Right cardiac atrium (tissue), 5 donors: ENCODE results near the gene NR3C1. TPM values are rescaled to one million over a fixed set of nuclear protein-coding genes. Genes with fewer than 3 reads are reported as not detected.
A peak's percentile ranks its signal among the peaks of the same experiment; 100 is the strongest.

Experiments used
- ATAC-seq, 2 donors: fragments of 200-7000 bp; cut with Tn5 transposase; one replicate each; pipeline versions ENCODE4 v1.8.0 to v1.9.1; 2020; ENCODE audit warnings: moderate library complexity in 2 of 2, mild to moderate bottlenecking in 1 of 2
- DNase-seq, 3 donors: peaks; one replicate each; pipeline ENCODE4 v3.0.0-alpha.2; 2020
- H3K27ac ChIP-seq: one replicate; pipeline ENCODE4 v1.5.1; 2013; ENCODE audit warnings: mild to moderate bottlenecking, low read length, control low read depth, moderate library complexity
- H3K27me3 ChIP-seq: one replicate; pipeline ENCODE4 v1.6.1; 2013; ENCODE audit not compliant: control insufficient read depth, insufficient read depth
- H3K4me1 ChIP-seq: one replicate; pipeline ENCODE4 v1.6.1; 2013; ENCODE audit warnings: low read length; ENCODE audit not compliant: control insufficient read depth, insufficient read depth
- H3K4me3 ChIP-seq: one replicate; pipeline ENCODE4 v1.5.1; 2013; ENCODE audit warnings: low read length, control low read depth
- H3K9me3 ChIP-seq: one replicate; pipeline ENCODE4 v1.6.1; 2013; ENCODE audit warnings: low read length; ENCODE audit not compliant: control insufficient read depth
- WGBS: extraction: QIAGEN DNeasy Blood & Tissue Kit; methylation state at CpG from one replicate; pipeline ENCODE4 v1.1.7; 2013; 5-methylcytosine and 5-hydroxymethylcytosine counted together
- intact Hi-C, 4 donors: fragments of 100-400 bp; cut with DNase I; formaldehyde crosslinking; loops; one replicate each; pipeline versions ENCODE4 v1.11.0 to v1.14.0; 2022 to 2023
- polyA plus RNA-seq: library from polyadenylated mRNA; stranded (reverse); fragments of 200-250 nt; gene quantifications from one replicate; pipeline ENCODE4 v1.2.3, GENCODE V29; 2013
- total RNA-seq, 4 donors: library from RNA; stranded (reverse); fragmentation: NEBNext Ultra II Directional; extraction: Animal tissue kit (Norgen Biotek cat#: 25700); gene quantifications; one replicate each; pipeline ENCODE4 v1.2.1, GENCODE V29; 2021
- donor health status: healthy with polysubstance abuse.
- donor health status: DM: no; HTN: yes; CAD: no.
- donor health status: DM: no; HTN: no; CAD: no.
- donor health status: DM: no; HTN: yes; CAD: no; lungs with severe emphysema.
- donor health status: DM: yes; HTN: yes; CAD: no.

The NR3C1 gene
- total and polyA plus RNA-seq, 5 donors = 16.5 to 66.5 (median 49.9) TPM

- DNase-seq (no peak), ATAC-seq (no peak)
- Histone ChIP-seq H3K9me3 (no peaks in the 10 kb centered on the region), H3K27ac (no peak overlapping the region), H3K4me1 (peaks cover 2% of the 10 kb centered on the region), H3K27me3 (no peaks in the 10 kb centered on the region), H3K4me3 (no peak overlapping the region)
- intact Hi-C loops = no loop called here
- WGBS = 88% methylated on average over 2 of the region's 2 CpGs
Observed at GRCh38 chr5:143359869-143360268, 43.6 kb downstream of the NR3C1 start.

DNA sequence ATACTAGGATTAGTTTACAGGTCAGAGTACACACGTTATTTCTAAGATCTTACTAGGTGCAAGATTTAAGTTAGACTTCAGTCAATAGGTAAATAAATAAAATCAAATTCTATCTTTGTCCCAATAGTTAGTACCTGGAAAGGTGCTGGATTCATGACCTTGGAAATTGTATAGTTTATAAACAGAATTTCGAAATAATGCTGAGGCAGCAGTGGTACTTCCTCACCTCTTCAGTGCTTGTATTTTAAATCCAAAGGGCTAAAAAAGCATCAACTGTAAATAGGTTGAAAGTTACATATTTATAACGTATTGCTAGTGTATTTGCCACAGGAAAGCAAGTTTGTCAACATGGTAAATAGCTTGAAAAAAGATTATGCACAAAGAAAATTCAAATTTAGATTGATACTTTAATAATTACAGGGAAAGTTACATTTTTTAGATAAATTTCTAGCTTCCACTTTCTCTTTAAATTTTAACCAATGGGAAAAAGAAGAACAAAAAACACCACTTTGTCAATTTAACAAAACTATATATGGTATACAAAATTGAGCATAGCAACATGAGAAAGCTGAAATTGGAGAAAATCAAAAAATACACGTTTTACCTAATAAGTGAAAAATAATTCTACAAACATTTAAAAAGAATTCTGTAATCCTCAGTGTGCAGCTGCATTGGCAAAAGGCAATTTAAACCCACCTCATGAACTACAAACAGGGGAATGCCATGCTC is 46.5 kb downstream of the NR3C1 start:
- H3K4me1 ChIP-seq = peaks cover 5% of the 10 kb centered on the region
- intact Hi-C loops = no loop called here

DNA sequence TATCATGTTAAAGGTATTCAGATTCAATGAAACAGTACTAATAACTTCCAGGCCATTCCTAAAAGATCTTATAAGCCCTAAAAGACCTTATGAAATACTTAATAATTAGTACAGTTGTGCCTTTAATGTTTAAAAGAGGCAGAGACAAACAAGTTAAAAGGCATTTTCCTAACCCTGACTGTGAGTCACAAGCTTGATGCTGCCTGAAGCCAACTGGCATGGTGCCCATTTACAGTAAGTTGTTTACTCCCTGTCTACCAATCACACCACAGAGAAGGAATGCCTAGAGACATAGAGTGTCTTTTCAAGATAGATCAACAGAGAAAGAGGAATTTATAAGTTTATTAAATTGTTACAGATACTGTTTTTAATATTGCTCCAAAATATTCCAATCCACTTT is 47.8 kb downstream of the NR3C1 start:
- H3K4me3 ChIP-seq = no peak overlapping the region

More for the DNA sequence above, 46.5 kb downstream of the NR3C1 start:
- WGBS = 61% methylated on average over 4 of the region's 4 CpGs
- Histone ChIP-seq H3K4me3 (no peak overlapping the region), H3K27me3 (no peaks in the 10 kb centered on the region), H3K27ac (no peak overlapping the region), H3K9me3 (no peaks in the 10 kb centered on the region)
- ATAC-seq (no peak), DNase-seq (no peak)

DNA sequence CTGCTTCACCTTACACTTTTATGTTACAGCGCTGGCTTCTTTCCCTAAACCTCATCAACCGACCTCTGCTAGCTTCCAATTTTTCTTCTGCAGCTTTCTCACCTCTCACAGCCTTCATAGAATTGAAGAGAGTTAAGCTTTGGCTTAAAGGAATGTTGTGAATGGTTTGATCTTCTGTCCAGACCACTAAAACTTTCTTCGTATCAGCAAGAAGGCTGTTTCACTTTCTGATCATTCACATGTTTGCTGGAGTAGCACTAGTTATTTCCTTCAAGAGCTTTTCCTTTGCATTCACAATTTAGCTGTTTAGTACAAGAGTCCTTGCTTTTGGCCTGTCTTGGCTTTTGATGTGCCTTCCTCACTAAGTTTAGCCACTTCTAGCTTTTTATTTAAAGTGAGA is 49.5 kb downstream of the NR3C1 start:
- intact Hi-C loops = no loop called here
- no peak for ATAC-seq
- DNase-seq = no peak
- Histone ChIP-seq H3K4me1 (peaks cover 10% of the 10 kb centered on the region), H3K9me3 (no peaks in the 10 kb centered on the region), H3K27me3 (no peaks in the 10 kb centered on the region), H3K27ac (no peak overlapping the region), H3K4me3 (no peak overlapping the region)
- 47% methylated on average over 3 of the region's 3 CpGs for WGBS

More for the DNA sequence above, 47.8 kb downstream of the NR3C1 start:
- Histone ChIP-seq H3K27me3 (no peaks in the 10 kb centered on the region), H3K27ac (no peak overlapping the region), H3K4me1 (peaks cover 6% of the 10 kb centered on the region), H3K9me3 (no peaks in the 10 kb centered on the region)
- ATAC-seq (peak; percentile 80 to 83), DNase-seq (peak; percentile 56 to 71 (median 59))
- intact Hi-C loops = no loop called here

- Histone ChIP-seq H3K27me3 (no peaks in the 10 kb centered on the region), H3K4me1 (peaks cover 13% of the 10 kb centered on the region), H3K4me3 (no peak overlapping the region), H3K27ac (no peak overlapping the region), H3K9me3 (no peaks in the 10 kb centered on the region)
- no peak for ATAC-seq
- intact Hi-C loops = no loop called here
- DNase-seq = no peak
- 37% methylated on average over 1 of the region's 1 CpG for WGBS
Observed at GRCh38 chr5:143352691-143353090, 50.8 kb downstream of the NR3C1 start.

- H3K4me3 ChIP-seq = no peak overlapping the region
- no peak for DNase-seq
- peak in 1 of 2 donors; percentile 66 for ATAC-seq
- H3K27ac ChIP-seq = peak overlapping the region; percentile 74
- whole genome bisulfite sequencing = 68% methylated on average over 3 of the region's 3 CpGs
- no peaks in the 10 kb centered on the region for H3K27me3 ChIP-seq
- peaks cover 15% of the 10 kb centered on the region for H3K4me1 ChIP-seq
- intact Hi-C loops = no loop called here
- no peaks in the 10 kb centered on the region for H3K9me3 ChIP-seq
Observed at GRCh38 chr5:143350751-143351602, 52.5 kb downstream of the NR3C1 start.

- WGBS = 88% methylated on average over 1 of the region's 1 CpG
- Histone ChIP-seq H3K27me3 (no peaks in the 10 kb centered on the region), H3K27ac (no peak overlapping the region), H3K9me3 (no peaks in the 10 kb centered on the region), H3K4me3 (no peak overlapping the region), H3K4me1 (peaks cover 14% of the 10 kb centered on the region)
- ATAC-seq (no peak), DNase-seq (no peak)
- intact Hi-C loops = no loop called here
Observed at GRCh38 chr5:143350341-143350740, 53.1 kb downstream of the NR3C1 start.

GRCh38 chr5:143349177-143349576 is 54.3 kb downstream of the NR3C1 start:
- Histone ChIP-seq H3K27me3 (no peaks in the 10 kb centered on the region), H3K4me3 (no peak overlapping the region), H3K27ac (no peak overlapping the region), H3K9me3 (no peaks in the 10 kb centered on the region), H3K4me1 (peaks cover 14% of the 10 kb centered on the region)
- no peak for ATAC-seq
- intact Hi-C loops = no loop called here
- DNase-seq = no peak

DNA sequence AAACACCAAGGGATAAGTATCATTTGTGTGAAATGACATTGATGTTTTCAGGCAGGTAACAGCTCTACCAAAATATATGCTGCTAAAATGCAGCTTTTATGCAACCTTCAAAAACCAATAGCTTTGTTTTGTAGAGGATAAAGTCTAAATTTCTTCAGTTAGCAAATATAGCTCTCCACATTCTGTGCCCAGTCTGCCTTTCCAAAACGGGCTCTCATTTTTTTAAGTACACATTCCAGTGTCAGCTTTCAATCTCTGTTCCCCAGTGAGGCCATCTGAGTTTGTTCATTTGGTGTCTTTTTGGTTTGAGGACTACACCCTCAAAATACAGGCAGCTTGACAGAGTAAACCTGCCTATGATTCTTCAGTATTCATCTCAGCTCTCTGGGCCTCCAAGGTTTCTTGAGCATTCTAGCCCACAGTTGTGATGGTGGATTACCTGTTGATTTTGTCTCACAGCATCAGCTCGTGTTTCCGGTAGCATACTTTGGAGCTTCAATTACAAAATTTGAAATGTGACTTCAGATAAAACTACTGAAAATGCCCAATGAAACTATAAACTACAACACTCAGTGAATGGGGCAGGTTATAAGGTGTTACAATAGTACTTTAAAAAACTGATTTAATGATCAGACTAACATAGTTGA is 55.7 kb downstream of the NR3C1 start:
- no peaks in the 10 kb centered on the region for H3K27me3 ChIP-seq
- intact Hi-C loops = no loop called here
- H3K4me3 ChIP-seq = no peak overlapping the region
- no peaks in the 10 kb centered on the region for H3K9me3 ChIP-seq
- peak overlapping the region; percentile 30 for H3K27ac ChIP-seq
- DNase-seq = no peak
- H3K4me1 ChIP-seq = peaks cover 11% of the 10 kb centered on the region
- peak in 1 of 2 donors; percentile 48 for ATAC-seq
- WGBS = 45% methylated on average over 3 of the region's 3 CpGs

DNA sequence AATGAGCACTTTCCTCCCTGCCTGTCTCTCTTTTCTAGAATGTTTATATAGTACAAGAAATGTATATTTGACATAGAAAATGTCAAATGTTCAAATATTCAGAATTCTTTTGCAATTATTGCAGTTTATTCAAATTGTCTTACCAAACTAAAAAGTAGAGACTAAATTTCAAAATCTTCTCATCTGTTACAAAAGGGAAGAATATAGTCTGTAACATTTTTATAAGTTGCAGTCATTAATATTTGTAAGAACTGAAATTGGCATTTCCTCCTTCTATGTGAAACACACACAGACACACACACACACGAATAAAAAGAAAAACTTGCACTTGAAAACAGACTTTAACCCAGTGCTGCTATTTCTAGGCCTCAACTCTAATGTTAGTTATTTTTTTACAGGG is 56.4 kb downstream of the NR3C1 start:
- peaks cover 11% of the 10 kb centered on the region for H3K4me1 ChIP-seq
- ATAC-seq = no peak
- intact Hi-C loops = no loop called here
- WGBS = 11% methylated on average over 1 of the region's 1 CpG
- no peak for DNase-seq
- no peaks in the 10 kb centered on the region for H3K9me3 ChIP-seq
- H3K27me3 ChIP-seq = no peaks in the 10 kb centered on the region
- H3K27ac ChIP-seq = no peak overlapping the region
- no peak overlapping the region for H3K4me3 ChIP-seq
